HepG2 (cell line): ENCODE data around the gene NAA15. TPM values are rescaled to one million over a fixed set of nuclear protein-coding genes. Genes with fewer than 3 reads are reported as not detected.

Experiments
- ARNTL ChIP-seq: sonication (generic); formaldehyde crosslinking; IDR thresholded peaks from 2 replicates; pipeline ENCODE4 v1.4.0; 2020; ENCODE audit warnings: mild to moderate bottlenecking, missing genetic modification reagents
- ASH2L ChIP-seq: fragments of 300-600, 200-600 bp; sonication (generic); IDR thresholded peaks from 2 replicates; pipeline ENCODE4 v1.7.0; 2017; ENCODE audit warnings: low read depth, mild to moderate bottlenecking, moderate library complexity, mixed read lengths, low read length; ENCODE audit not compliant: insufficient read length
- CBX2 ChIP-seq, 2 experiments: fragments of 200-600 bp in 1 of 2; sonication (generic); formaldehyde crosslinking in 1 of 2; IDR thresholded peaks; 2 replicates each; pipeline versions ENCODE4 v1.7.0 to v1.8.1; 2018 to 2022; ENCODE audit warnings: low read depth in 2 of 2, low read length in 1 of 2, mild to moderate bottlenecking in 1 of 2, missing genetic modification reagents in 1 of 2
- CREB1 ChIP-seq, 2 experiments: fragments of 450-650 bp in 1 of 2; IDR thresholded peaks; 2 replicates each; pipeline ENCODE4 v1.6.1; 2016 to 2017; ENCODE audit warnings: control low read depth in 1 of 2, mild to moderate bottlenecking in 1 of 2, missing compliant biosample characterization in 1 of 2, missing genetic modification characterization in 1 of 2
- DPF2 ChIP-seq: sonication (generic); formaldehyde crosslinking; IDR thresholded peaks from 2 replicates; pipeline ENCODE4 v1.4.0; 2020; ENCODE audit warnings: mild to moderate bottlenecking, low read depth, missing genetic modification reagents, borderline replicate concordance
- GTF3A ChIP-seq: sonication (generic); formaldehyde crosslinking; conservative IDR thresholded peaks from 2 replicates; pipeline ENCODE4 v1.4.0; 2020; ENCODE audit warnings: mild to moderate bottlenecking, missing genetic modification reagents
- HDAC2 ChIP-seq: sonication (generic); formaldehyde crosslinking; IDR thresholded peaks from 2 replicates; pipeline ENCODE4 v1.4.0; 2020; ENCODE audit warnings: missing genetic modification reagents
- HMG20A ChIP-seq: IDR thresholded peaks from 2 replicates; pipeline ENCODE4 v1.6.1; 2016; ENCODE audit warnings: borderline replicate concordance
- KLF11 ChIP-seq: IDR thresholded peaks from 2 replicates; pipeline ENCODE4 v1.6.1; 2016; ENCODE audit warnings: missing compliant biosample characterization
- MYC ChIP-seq: sonication (generic); formaldehyde crosslinking; IDR thresholded peaks from 2 replicates; pipeline ENCODE4 v1.9.0; 2021; ENCODE audit warnings: missing genetic modification reagents, borderline replicate concordance
- NKX3-1 ChIP-seq: sonication (generic); formaldehyde crosslinking; IDR thresholded peaks from 2 replicates; pipeline ENCODE4 v1.5.0; 2020; ENCODE audit warnings: missing genetic modification reagents
- PAWR ChIP-seq: sonication (generic); formaldehyde crosslinking; IDR thresholded peaks from 2 replicates; pipeline ENCODE4 v1.4.0; 2020; ENCODE audit warnings: missing genetic modification reagents, mild to moderate bottlenecking, borderline replicate concordance
- POLR2A ChIP-seq, 2 experiments: IDR thresholded peaks; 2 replicates each; pipeline ENCODE4 v1.6.1; 2011; ENCODE audit warnings: low read depth in 2 of 2, low read length in 2 of 2, mild to moderate bottlenecking in 1 of 2, moderate library complexity in 1 of 2; ENCODE audit not compliant: insufficient read depth in 1 of 2
- RAD21 ChIP-seq: fragments of 450-650 bp; formaldehyde crosslinking; IDR thresholded peaks from 2 replicates; pipeline ENCODE4 v1.5.0; 2020; ENCODE audit warnings: mild to moderate bottlenecking
- RARG ChIP-seq: sonication (generic); formaldehyde crosslinking; IDR thresholded peaks from 2 replicates; pipeline ENCODE4 v1.4.0; 2020; ENCODE audit warnings: low read depth, mild to moderate bottlenecking, missing genetic modification reagents
- REPIN1 ChIP-seq: sonication (generic); formaldehyde crosslinking; IDR thresholded peaks from 2 replicates; pipeline ENCODE4 v1.8.0; 2022; ENCODE audit warnings: missing genetic modification reagents, low read depth, mild to moderate bottlenecking, borderline replicate concordance
- SALL1 ChIP-seq: sonication (generic); formaldehyde crosslinking; IDR thresholded peaks from 2 replicates; pipeline ENCODE4 v1.8.0; 2022; ENCODE audit warnings: mild to moderate bottlenecking, missing genetic modification reagents
- SKI ChIP-seq: fragments of 450-650 bp; IDR thresholded peaks from one replicate; pipeline ENCODE4 v1.6.1; 2018; ENCODE audit warnings: mild to moderate bottlenecking; ENCODE audit not compliant: partially characterized antibody
- SMAD1 ChIP-seq: sonication (generic); formaldehyde crosslinking; IDR thresholded peaks from 2 replicates; pipeline ENCODE4 v1.4.0; 2020; ENCODE audit warnings: missing genetic modification reagents, low read depth, mild to moderate bottlenecking, borderline replicate concordance
- TAF1 ChIP-seq: sonication (generic); formaldehyde crosslinking; IDR thresholded peaks from 2 replicates; pipeline ENCODE4 v1.4.0; 2020; ENCODE audit warnings: missing genetic modification reagents
- U2AF1 ChIP-seq: fragments of 200-400 bp; formaldehyde crosslinking; optimal IDR thresholded peaks from 2 replicates; pipeline ENCODE3; 2017; ENCODE audit warnings: mild to moderate bottlenecking, low read depth, low read length
- ZBTB25 ChIP-seq: IDR thresholded peaks from 2 replicates; pipeline ENCODE4 v1.6.1; 2018; ENCODE audit warnings: missing genetic modification reagents
- ZBTB42 ChIP-seq: sonication (generic); formaldehyde crosslinking; IDR thresholded peaks from 2 replicates; pipeline ENCODE4 v1.5.0; 2020; ENCODE audit warnings: mild to moderate bottlenecking, missing genetic modification reagents
- ZFX ChIP-seq: sonication (generic); formaldehyde crosslinking; IDR thresholded peaks from 2 replicates; pipeline ENCODE4 v1.4.0; 2020; ENCODE audit warnings: mild to moderate bottlenecking, low read depth, missing genetic modification reagents, moderate library complexity
- ZNF121 ChIP-seq: sonication (generic); formaldehyde crosslinking; IDR thresholded peaks from 2 replicates; pipeline ENCODE4 v1.5.0; 2020; ENCODE audit warnings: mild to moderate bottlenecking, missing genetic modification reagents
- ZNF44 ChIP-seq: sonication (generic); formaldehyde crosslinking; IDR thresholded peaks from 2 replicates; pipeline ENCODE4 v1.5.1; 2020; ENCODE audit warnings: mild to moderate bottlenecking, missing genetic modification reagents
- ZNF703 ChIP-seq: sonication (generic); formaldehyde crosslinking; IDR thresholded peaks from 2 replicates; pipeline ENCODE4 v1.5.1; 2020; ENCODE audit warnings: missing genetic modification reagents, mild to moderate bottlenecking, moderate library complexity, borderline replicate concordance
- ZNF737 ChIP-seq: sonication (generic); formaldehyde crosslinking; IDR thresholded peaks from 2 replicates; pipeline ENCODE4 v1.5.0; 2020; ENCODE audit warnings: missing genetic modification reagents, mild to moderate bottlenecking, borderline replicate concordance
- ZNF878 ChIP-seq: sonication (generic); formaldehyde crosslinking; IDR thresholded peaks from 2 replicates; pipeline ENCODE4 v1.8.1; 2023; ENCODE audit warnings: mild to moderate bottlenecking, missing genetic modification reagents, moderate library complexity
- polyA plus RNA-seq, 8 experiments: library from polyadenylated mRNA; depleted of rRNA in 3 of 8; stranded (reverse) in 7 of 8; unstranded in 1 of 8; fragments of >200 nt; fragmentation: Illumina TruSeq in 4 of 8; extraction: Trizol in 4 of 8; gene quantifications; 2 replicates each; pipeline versions ENCODE4 v1.2.1 to v1.2.3, GENCODE V29; 2011 to 2016; ENCODE audit warnings: low read depth in 4 of 8, missing spikeins in 1 of 8, mixed read lengths in 1 of 8; ENCODE audit not compliant: insufficient read depth in 1 of 8
- total RNA-seq, 5 experiments: library from RNA; depleted of rRNA; stranded (reverse); fragments of >200 nt; fragmentation: Illumina TruSeq; extraction: Trizol; gene quantifications; 2 replicates each; pipeline ENCODE4 v1.2.3, GENCODE V29; 2016; ENCODE audit warnings: low read depth in 1 of 5
- TF ChIP-seq, protein P1 (sequence below): sonication (generic); formaldehyde crosslinking; conservative IDR thresholded peaks from 2 replicates; pipeline ENCODE4 v1.8.1; 2023; ENCODE audit warnings: missing genetic modification reagents
- TF ChIP-seq, protein P2 (sequence below): sonication (generic); formaldehyde crosslinking; IDR thresholded peaks from 2 replicates; pipeline ENCODE4 v1.4.0; 2020; ENCODE audit warnings: missing genetic modification reagents, low read depth, mild to moderate bottlenecking, borderline replicate concordance

The NAA15 gene
- total and polyA plus RNA-seq, 2 of the 13 experiments (the other 11 are each of a cell fraction or from before 2014, with no cell fraction given) = 6.2 to 50.2 TPM

- TF ChIP-seq POLR2A (IDR thresholded peaks at IDR 0.05; ENCODE audit: insufficient read depth in 1 of 2, low read depth in 2 of 2, low read length in 2 of 2) (peak in 1 of 2 experiments; percentile 48; a peak in 1 of 4 replicates), SKI (no peak), NKX3-1 (CRISPR knock-in tag) (peak; percentile 31; the same call in 1 of the 2 replicates), GTF3A (CRISPR knock-in tag) (no peak), PAWR (no peak), ZNF703 (CRISPR knock-in tag) (no peak), TAF1 (CRISPR knock-in tag) (no peak), U2AF1 (peak; percentile 82), MYC (CRISPR knock-in tag) (no peak), ZNF737 (CRISPR knock-in tag) (no peak), ZNF878 (CRISPR knock-in tag) (no peak), ZFX (CRISPR knock-in tag) (no peak), HMG20A (CRISPR knock-in tag) (no peak), RARG (CRISPR knock-in tag) (no peak; the same call in 1 of the 2 replicates), ZBTB42 (CRISPR knock-in tag) (no peak), REPIN1 (no peak), ZNF44 (CRISPR knock-in tag) (no peak), KLF11 (CRISPR knock-in tag) (no peak), RAD21 (0 out of 2 replicates have a peak, but pooled peaks have one; percentile 1), HDAC2 (CRISPR knock-in tag) (no peak), ASH2L (no peak), ARNTL (no peak), CREB1 (IDR thresholded peaks at IDR 0.05) (no peak), CREB1 (CRISPR knock-in tag; IDR thresholded peaks at IDR 0.05) (0 out of 2 replicates have a peak, but pooled peaks have one; percentile 40), SMAD1 (no peak), CBX2 (IDR thresholded peaks at IDR 0.05; ENCODE audit: low read depth, low read length) (no peak), CBX2 (CRISPR knock-in tag; IDR thresholded peaks at IDR 0.05; ENCODE audit: low read depth) (no peak), ZNF121 (CRISPR knock-in tag) (no peak), SALL1 (CRISPR knock-in tag) (no peak), ZBTB25 (CRISPR knock-in tag) (no peak), DPF2 (CRISPR knock-in tag) (peak; percentile 40; the same call in 1 of the 2 replicates)
- TF ChIP-seq, protein P1, sequence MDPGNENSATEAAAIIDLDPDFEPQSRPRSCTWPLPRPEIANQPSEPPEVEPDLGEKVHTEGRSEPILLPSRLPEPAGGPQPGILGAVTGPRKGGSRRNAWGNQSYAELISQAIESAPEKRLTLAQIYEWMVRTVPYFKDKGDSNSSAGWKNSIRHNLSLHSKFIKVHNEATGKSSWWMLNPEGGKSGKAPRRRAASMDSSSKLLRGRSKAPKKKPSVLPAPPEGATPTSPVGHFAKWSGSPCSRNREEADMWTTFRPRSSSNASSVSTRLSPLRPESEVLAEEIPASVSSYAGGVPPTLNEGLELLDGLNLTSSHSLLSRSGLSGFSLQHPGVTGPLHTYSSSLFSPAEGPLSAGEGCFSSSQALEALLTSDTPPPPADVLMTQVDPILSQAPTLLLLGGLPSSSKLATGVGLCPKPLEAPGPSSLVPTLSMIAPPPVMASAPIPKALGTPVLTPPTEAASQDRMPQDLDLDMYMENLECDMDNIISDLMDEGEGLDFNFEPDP (CRISPR knock-in tag) = no peak
- TF ChIP-seq, protein P2, sequence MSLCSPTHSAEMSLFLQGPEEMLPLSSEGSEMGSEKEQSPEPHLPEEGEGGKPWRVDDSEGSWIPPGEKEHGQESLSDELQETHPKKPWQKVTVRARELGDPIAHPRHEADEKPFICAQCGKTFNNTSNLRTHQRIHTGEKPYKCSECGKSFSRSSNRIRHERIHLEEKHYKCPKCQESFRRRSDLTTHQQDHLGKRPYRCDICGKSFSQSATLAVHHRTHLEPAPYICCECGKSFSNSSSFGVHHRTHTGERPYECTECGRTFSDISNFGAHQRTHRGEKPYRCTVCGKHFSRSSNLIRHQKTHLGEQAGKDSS (CRISPR knock-in tag) = 0 out of 2 replicates have a peak, but pooled peaks have one; percentile 12
Measured at GRCh38 chr4:139453041-139453370, 151.7 kb downstream of the NAA15 start (continued).
